ENCODE measurements around the gene TEX11.

TEX11 gene

GRCh38 chrX:70488856-70489255 lies 419.7 kb downstream of the TEX11 start:
- no peak for DNase-seq

- no peak for DNase-seq
These were observed 423.0 kb downstream of the TEX11 start for GRCh38 chrX:70485466-70485865.

GRCh38 chrX:70482300-70482699 lies 426.2 kb downstream of the TEX11 start:
- DNase-seq: no peak

- peak; percentile 20 for DNase-seq
These were observed 426.8 kb downstream of the TEX11 start for GRCh38 chrX:70481471-70482270.

- DNase-seq: no peak
These were observed 427.9 kb downstream of the TEX11 start for GRCh38 chrX:70480660-70481018.

- no peak for DNase-seq
These were observed 428.4 kb downstream of the TEX11 start for GRCh38 chrX:70479922-70480659.

- DNase-seq: no peak
These were observed 429.1 kb downstream of the TEX11 start for GRCh38 chrX:70479247-70479921.
